ELR (cell line): ENCODE data around the gene NFIA.
A peak's percentile ranks its signal among the peaks of the same experiment; 100 is the strongest.
"Not testable (repeated sequence)": the region's sequence is repeated elsewhere in the genome, so short reads cannot be mapped to it uniquely, and the experiment has no call there.

Experiments
- DNase-seq: peaks from one replicate; pipeline ENCODE4 v3.0.0-alpha.2; 2015; ENCODE audit warnings: low read depth

Gene NFIA

GRCh38 chr1:61273167-61273705 lies 190.9 kb downstream of the NFIA start:
- DNase-seq: no peak

- no peak for DNase-seq
Measured at GRCh38 chr1:61273861-61274260, 191.5 kb downstream of the NFIA start.

DNA sequence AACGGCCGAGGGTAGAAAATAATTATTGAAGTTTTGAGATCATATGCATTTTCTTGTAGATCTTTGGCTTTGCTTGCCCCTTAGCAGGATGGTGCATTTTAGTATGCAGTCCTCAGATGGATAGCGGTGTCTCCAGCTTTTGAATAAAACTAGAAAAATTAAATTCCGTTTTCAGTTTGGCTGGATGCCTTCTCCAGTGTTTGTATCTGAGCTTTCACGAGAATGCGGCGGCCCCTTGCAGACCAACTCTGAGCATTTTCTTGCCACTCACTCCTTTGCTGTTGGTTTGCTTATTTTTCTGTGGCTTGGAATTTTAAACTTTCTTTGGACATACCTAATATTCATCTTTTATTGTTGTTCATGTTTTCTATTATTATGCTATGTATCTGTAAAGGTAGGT lies 192.6 kb downstream of the NFIA start:
- DNase-seq: no peak

GRCh38 chr1:61276246-61276645 lies 193.9 kb downstream of the NFIA start:
- no peak for DNase-seq

GRCh38 chr1:61277121-61277690 lies 194.8 kb downstream of the NFIA start:
- no peak for DNase-seq

DNA sequence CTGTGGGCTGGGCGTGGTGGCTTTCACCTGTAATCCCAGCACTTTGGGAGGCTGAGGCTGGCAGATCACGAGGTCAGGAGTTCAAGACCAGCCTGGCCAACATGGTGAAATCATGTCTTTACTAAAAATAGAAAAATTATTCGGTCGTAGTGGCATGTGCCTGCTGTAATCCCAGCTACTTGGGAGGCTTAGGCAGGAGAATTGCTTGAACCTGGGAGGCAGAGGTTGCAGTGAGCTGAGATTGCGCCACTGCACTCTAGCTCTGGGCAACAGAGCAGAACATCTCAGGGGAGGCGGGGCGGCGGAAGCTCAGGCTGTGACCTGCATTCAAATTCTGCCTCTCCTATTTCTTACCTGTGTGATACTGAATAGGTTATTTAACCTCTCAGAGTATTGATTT lies 196.1 kb downstream of the NFIA start:
- DNase-seq: not testable (repeated sequence)

DNA sequence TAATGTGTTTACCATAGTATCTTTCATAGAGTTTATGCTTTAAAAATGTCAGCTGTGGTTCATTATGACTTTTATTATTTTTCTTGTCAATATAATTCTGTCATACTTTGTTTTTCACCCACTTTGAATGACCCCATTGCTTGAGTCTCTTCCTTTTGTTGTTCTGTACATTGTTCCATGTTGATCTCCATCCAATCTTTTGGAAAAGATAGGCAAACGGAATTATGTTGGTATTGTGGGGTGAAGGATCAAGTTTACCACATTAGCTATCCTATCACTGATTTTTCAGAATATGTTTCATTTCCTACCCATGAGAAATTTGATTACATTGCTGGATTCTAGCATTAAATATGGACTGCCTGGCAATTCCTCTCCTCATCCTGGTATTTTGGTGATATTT lies 196.6 kb downstream of the NFIA start:
- no peak for DNase-seq

GRCh38 chr1:61279570-61279969 lies 197.2 kb downstream of the NFIA start:
- no peak for DNase-seq

DNA sequence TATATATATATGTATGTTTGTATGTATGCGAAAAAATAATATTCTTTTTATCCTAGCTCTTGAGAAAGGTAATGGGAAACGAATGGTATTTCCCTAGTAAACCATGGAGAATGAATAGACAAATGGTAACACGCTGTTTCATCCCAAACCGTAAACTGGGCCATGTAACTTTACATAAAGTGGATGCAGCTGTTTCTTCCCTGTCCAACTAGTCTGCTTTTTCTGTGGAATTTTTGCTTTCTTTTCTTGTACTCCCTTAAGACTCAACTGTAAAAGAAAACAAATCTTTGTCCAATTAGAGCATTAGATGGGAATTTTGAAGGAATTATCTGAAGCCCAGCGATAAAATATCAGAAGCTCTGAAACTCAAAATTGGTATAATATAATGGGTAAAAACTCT lies 198.1 kb downstream of the NFIA start:
- DNase-seq: no peak

DNA sequence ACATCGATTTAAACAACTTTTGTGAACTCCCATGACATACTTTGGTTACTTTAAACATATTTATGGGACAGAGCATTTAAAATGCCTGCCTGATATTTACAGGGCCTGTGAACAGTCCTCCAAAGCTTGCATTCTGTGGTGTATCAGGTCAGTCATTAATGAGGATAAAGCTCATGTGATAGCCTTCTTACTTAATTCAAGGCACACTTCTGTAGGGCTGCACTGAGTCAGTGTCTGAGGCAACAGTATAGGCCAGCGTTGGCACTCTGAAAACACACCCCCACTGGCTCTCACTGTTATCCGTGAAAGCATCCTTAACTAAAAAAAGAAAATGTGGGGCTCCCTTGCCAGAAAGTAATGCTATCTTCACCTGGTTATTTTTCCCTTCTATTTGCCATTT lies 200.0 kb downstream of the NFIA start:
- no peak for DNase-seq

DNA sequence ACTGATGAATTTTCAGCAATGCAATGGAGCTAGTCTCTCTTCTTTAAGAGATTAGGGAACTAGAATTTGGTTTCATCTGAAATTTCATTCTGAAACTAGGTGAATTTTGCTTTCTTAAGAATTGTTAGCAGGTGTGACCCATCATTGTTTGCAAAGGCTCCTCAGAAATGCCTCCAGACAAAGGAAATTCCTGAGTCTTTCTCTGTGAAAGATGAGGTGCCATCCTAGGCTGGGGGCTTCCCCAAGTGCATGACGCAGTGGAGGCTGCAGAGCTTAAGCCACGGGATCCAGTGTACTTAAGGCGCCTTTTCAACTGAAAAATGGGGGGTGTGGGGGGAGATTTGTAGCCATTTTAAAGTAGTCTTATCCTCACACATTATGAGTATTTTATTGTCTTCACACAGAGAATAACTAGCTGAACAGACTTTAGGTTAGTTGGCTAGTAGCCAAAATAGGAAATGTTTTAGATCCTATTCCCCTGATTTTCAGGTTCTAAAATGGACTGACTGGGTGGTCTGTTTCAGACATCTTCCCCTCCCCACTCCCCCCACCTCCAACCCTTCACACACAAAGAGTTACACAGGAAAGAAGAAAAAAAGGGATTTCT lies 202.0 kb downstream of the NFIA start:
- DNase-seq: no peak

DNA sequence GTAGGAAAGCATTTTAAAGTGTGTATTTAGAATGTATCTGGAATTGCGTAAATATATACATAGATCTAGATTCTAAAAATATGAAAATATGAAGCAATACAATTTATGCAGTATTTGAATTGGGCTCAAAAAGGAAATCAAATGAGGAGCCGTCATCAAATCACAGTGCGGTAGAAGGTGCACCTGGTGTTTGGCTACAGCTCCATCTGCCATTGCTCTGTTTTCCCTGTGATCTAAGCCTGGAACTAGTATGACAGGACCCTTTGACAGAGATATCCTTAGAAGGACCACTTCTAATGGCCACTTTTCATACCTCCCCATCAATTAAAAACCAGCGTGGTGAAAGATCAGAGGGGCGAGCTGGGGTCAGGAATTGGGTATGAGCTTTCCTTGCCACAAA lies 202.6 kb downstream of the NFIA start:
- no peak for DNase-seq

GRCh38 chr1:61285371-61285885 lies 203.1 kb downstream of the NFIA start:
- DNase-seq: no peak

GRCh38 chr1:61287014-61287413 lies 204.7 kb downstream of the NFIA start:
- DNase-seq: peak; percentile 20

- DNase-seq: peak; percentile 8
Measured at GRCh38 chr1:61287734-61288133, 205.4 kb downstream of the NFIA start.

DNA sequence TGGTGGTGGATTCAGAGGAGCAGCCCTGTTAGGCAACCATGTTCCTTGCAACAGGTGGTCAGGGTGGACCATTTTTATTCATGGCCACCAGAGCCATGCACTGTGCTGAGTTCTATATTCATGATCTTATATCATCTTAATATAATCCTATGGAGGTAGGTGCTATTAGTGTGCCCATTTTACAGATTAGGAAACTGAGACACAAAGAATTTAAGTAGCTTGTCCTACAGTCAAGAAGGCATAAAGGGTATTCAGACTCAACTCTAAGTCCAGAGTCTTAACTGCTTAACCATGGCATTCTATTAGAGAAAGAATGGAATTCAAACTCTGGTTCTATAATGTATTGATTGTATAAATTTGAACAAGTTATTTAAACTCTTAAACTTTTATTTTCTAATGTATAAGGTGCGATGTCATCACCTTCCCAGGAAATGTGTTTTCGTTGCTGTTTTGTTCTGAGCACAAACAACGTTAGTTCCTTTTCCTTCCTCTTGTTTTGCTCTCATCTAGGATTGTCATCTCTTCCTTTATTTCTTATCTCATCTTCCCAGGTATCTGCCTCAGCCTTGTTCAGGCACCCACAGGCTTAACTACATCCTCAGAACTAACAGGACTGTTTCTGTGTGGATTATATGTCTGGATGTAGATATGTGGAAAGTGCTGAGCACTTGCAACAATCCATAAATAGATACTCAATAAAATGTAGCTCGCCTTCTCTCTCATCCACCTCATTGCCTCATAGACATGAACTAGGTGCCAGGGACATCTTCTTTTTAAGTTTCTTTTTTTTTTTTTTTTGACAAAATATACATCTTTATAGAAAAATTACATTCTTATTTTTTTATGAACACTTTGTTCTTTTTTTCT lies 207.1 kb downstream of the NFIA start:
- no peak for DNase-seq

DNA sequence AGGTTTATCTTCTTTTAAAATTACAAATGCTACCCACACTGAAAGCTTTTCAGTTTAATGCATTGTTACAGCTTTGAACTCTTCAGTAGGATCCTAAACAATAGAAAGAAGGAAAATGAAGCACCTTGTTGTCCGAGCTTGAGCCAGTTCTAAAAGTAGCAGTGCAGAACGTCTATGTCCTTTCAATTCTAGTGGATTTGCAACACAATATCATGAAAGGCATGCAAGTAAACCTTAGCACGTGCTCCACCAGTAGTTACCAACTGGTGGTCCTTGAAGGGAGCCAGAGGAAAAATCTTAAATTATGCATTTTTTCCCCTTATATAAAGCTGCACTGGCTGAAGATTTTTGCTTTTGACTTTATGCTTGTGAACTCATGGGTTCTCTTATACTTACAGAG lies 208.2 kb downstream of the NFIA start:
- DNase-seq: no peak

GRCh38 chr1:61293197-61293596 lies 210.8 kb downstream of the NFIA start:
- no peak for DNase-seq

DNA sequence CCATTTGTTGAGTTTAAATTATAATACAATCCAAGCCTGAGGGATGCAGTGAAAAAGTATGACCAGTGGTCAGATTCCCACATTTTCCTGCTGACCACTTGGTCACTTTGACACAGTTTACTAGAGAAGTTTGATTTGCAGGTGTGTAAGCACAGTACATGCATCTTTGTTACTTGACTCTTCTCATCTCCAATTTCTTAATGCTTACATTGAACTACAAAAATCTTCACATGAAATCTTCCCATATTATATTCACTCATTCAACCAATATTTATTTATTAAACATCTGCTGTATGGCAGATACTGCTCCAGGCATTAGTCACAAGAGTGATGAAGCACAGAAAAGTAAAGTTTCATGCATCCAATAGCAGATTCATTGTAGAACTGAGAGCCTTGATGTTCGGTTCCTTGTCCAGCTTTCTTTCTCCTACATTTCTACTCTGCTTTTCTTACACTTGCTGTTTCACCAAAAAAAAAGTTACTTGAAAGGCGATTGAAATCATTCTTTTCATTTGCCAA lies 211.7 kb downstream of the NFIA start:
- no peak for DNase-seq

GRCh38 chr1:61294930-61295329 lies 212.6 kb downstream of the NFIA start:
- no peak for DNase-seq

DNA sequence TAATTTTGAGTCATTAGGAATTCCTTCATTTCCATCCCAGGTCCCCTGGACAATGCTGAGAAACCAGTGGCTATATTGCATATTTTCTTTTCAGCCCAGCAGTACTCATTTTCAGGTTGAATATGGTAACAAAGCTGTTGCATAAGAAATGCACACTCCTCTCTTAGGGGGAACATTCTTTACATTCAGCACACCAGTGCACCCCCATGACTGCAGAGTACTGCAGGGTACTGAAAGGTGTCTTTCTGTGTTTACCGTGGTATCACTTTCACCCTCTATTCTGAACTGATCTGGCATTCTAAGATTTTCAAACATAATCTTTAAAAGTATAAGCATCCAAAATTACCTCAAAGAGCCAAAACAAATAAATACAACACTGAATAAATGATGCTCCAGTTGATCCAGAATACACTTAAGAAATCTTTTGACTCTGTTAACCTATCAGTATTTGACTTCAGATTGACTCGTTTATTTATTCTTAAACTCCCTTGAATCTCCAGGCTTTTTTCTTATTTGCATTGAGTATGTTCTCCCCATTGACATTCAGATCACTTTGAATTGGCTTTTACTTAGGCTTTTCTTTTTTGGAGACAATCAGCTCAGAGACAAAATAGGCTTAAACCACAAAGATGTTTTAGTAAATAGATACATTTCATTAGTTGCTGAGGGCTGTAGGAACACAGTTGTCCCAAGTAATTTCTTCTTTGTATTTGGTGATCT lies 213.6 kb downstream of the NFIA start:
- DNase-seq: no peak

- no peak for DNase-seq
Measured at GRCh38 chr1:61297887-61298286, 215.5 kb downstream of the NFIA start.
